Smooth muscle cell (in vitro differentiated cells): Measurements from ENCODE around the gene ZBTB46. TPM values are rescaled to one million over a fixed set of nuclear protein-coding genes. Genes with fewer than 3 reads are reported as not detected.
"Not testable (repeated sequence)": the region's sequence is repeated elsewhere in the genome, so short reads cannot be mapped to it uniquely, and the experiment has no call there.

Source experiments
- DNase-seq: peaks from one replicate; lab custom pipeline; 2025; ENCODE audit not compliant: unreplicated experiment; lab: John Stamatoyannopoulos, UW
- H2AFZ ChIP-seq: fragments of 200-600 bp; sonication (generic); 2 replicates; pipeline ENCODE4 v1.6.0; 2016; ENCODE audit warnings: antibody characterized with exemption, low read depth, mild to moderate bottlenecking
- H3F3A ChIP-seq: fragments of 200-600 bp; sonication (generic); 2 replicates; pipeline ENCODE4 v1.6.0; 2017; ENCODE audit warnings: antibody characterized with exemption, low read depth
- H3K27ac ChIP-seq: fragments of 200-600 bp; sonication (generic); 2 replicates; pipeline ENCODE4 v1.5.1; 2016; ENCODE audit warnings: low read depth, mild to moderate bottlenecking
- H3K27me3 ChIP-seq: fragments of 200-600 bp; sonication (generic); 2 replicates; pipeline ENCODE4 v1.6.1; 2016; ENCODE audit warnings: low read depth, mild to moderate bottlenecking
- H3K36me3 ChIP-seq: fragments of 200-600 bp; sonication (generic); 2 replicates; pipeline ENCODE4 v1.5.1; 2016; ENCODE audit warnings: low read depth
- H3K4me1 ChIP-seq: fragments of 200-600 bp; sonication (generic); 2 replicates; pipeline ENCODE4 v1.5.1; 2016; ENCODE audit warnings: low read depth
- H3K4me2 ChIP-seq: fragments of 200-600 bp; sonication (generic); 2 replicates; pipeline ENCODE4 v1.6.0; 2016; ENCODE audit warnings: mild to moderate bottlenecking
- H3K4me3 ChIP-seq: fragments of 200-600 bp; sonication (generic); 2 replicates; pipeline ENCODE4 v1.5.1; 2016; ENCODE audit warnings: mild to moderate bottlenecking
- H3K79me2 ChIP-seq: fragments of 200-600 bp; sonication (generic); 2 replicates; pipeline ENCODE4 v1.6.0; 2016; ENCODE audit warnings: low read depth, mild to moderate bottlenecking
- H3K9ac ChIP-seq: fragments of 200-600 bp; sonication (generic); 2 replicates; pipeline ENCODE4 v1.6.0; 2016; ENCODE audit warnings: low read depth
- H3K9me3 ChIP-seq: fragments of 200-600 bp; sonication (generic); replicated peaks from 2 replicates; pipeline ENCODE4 v1.5.1; 2016; ENCODE audit warnings: low read depth
- H4K20me1 ChIP-seq: fragments of 200-600 bp; sonication (generic); 2 replicates; pipeline ENCODE4 v1.6.0; 2016; ENCODE audit warnings: low read depth
- CTCF ChIP-seq: fragments of 200-600 bp; sonication (generic); IDR thresholded peaks from 2 replicates; pipeline ENCODE4 v1.5.1; 2017; ENCODE audit warnings: borderline replicate concordance, mild to moderate bottlenecking, antibody characterized with exemption; ENCODE audit not compliant: insufficient read depth, poor library complexity, severe bottlenecking
- WGBS: methylation state at CpG from one replicate; pipeline ENCODE4 v1.1.7; 2016; ENCODE audit warnings: low lambda C conversion rate; 5-methylcytosine and 5-hydroxymethylcytosine counted together
- polyA plus RNA-seq: library from polyadenylated mRNA; unstranded; fragments of >200 nt; fragmentation: Nextera tagmentation; extraction: Ambion mirVana; gene quantifications from 2 replicates; pipeline ENCODE4 v1.2.1, GENCODE V29; 2016
- total RNA-seq: library from RNA; depleted of rRNA; stranded (reverse); fragments of >200 nt; gene quantifications from 2 replicates; pipeline ENCODE4 v1.2.3, GENCODE V29; 2014

Gene ZBTB46
- total and polyA plus RNA-seq, 2 experiments from 2014 or later, result 2.3 to 2.7 TPM

GRCh38 chr20:63733117-63733516 is 97.9 kb downstream of the ZBTB46 start:
- no peaks in the 10 kb centered on the region for H3K9me3 ChIP-seq
- H3K79me2 ChIP-seq, result peaks cover 18% of the 10 kb centered on the region
- no peak overlapping the region for H3K4me2 ChIP-seq
- H3K9ac ChIP-seq, result no peak overlapping the region
- H3K27me3 ChIP-seq, result no peaks in the 10 kb centered on the region
- 96% methylated on average over 13 of the region's 13 CpGs for WGBS
- H3K27ac ChIP-seq, result no peak overlapping the region
- no peak overlapping the region for H2AFZ ChIP-seq
- peaks cover under 1% of the 10 kb centered on the region for H3F3A ChIP-seq
- no peak overlapping the region for H3K4me3 ChIP-seq
- peaks cover 80% of the 10 kb centered on the region for H4K20me1 ChIP-seq
- H3K4me1 ChIP-seq, result peaks cover 11% of the 10 kb centered on the region
- no peaks in the 10 kb centered on the region for H3K36me3 ChIP-seq
- TF ChIP-seq CTCF, result no peak
- DNase-seq, result no peak

- H3K9ac ChIP-seq, result no peak overlapping the region
- no peak overlapping the region for H3K4me2 ChIP-seq
- no peaks in the 10 kb centered on the region for H3F3A ChIP-seq
- no peak overlapping the region for H2AFZ ChIP-seq
- H3K79me2 ChIP-seq, result peaks cover 22% of the 10 kb centered on the region
- H3K27ac ChIP-seq, result no peak overlapping the region
- H3K4me3 ChIP-seq, result no peak overlapping the region
- H3K9me3 ChIP-seq, result no peaks in the 10 kb centered on the region
- 89% methylated on average over 37 of the region's 38 CpGs for WGBS
- H4K20me1 ChIP-seq, result peaks cover 80% of the 10 kb centered on the region
- TF ChIP-seq CTCF, result no peak
- H3K4me1 ChIP-seq, result peaks cover 4% of the 10 kb centered on the region
- H3K27me3 ChIP-seq, result no peaks in the 10 kb centered on the region
- H3K36me3 ChIP-seq, result no peaks in the 10 kb centered on the region
- DNase-seq, result no peak
These were observed 98.7 kb downstream of the ZBTB46 start for GRCh38 chr20:63732118-63733095.

GRCh38 chr20:63731410-63731809 is 99.7 kb downstream of the ZBTB46 start:
- Histone ChIP-seq H3K9ac (no peak overlapping the region), H3K36me3 (no peaks in the 10 kb centered on the region), H3F3A (no peaks in the 10 kb centered on the region), H3K27ac (no peak overlapping the region), H3K4me3 (no peak overlapping the region), H3K9me3 (no peaks in the 10 kb centered on the region), H3K4me2 (no peak overlapping the region), H3K79me2 (peaks cover 31% of the 10 kb centered on the region), H4K20me1 (peaks cover 71% of the 10 kb centered on the region), H3K4me1 (no peaks in the 10 kb centered on the region), H3K27me3 (no peaks in the 10 kb centered on the region), H2AFZ (no peak overlapping the region)
- DNase-seq, result no peak
- TF ChIP-seq CTCF, result no peak
- WGBS, result 97% methylated on average over 5 of the region's 5 CpGs

- H3K27ac ChIP-seq, H3F3A ChIP-seq, H2AFZ ChIP-seq, H3K27me3 ChIP-seq, H3K4me1 ChIP-seq, DNase-seq, H3K9ac ChIP-seq, H3K36me3 ChIP-seq, H3K4me2 ChIP-seq, H3K4me3 ChIP-seq, H3K9me3 ChIP-seq: not testable (repeated sequence)
- peaks cover 38% of the 10 kb centered on the region for H3K79me2 ChIP-seq
- WGBS, result 98% methylated on average over 18 of the region's 18 CpGs
- peaks cover 61% of the 10 kb centered on the region for H4K20me1 ChIP-seq
These were observed 100.8 kb downstream of the ZBTB46 start for GRCh38 chr20:63730189-63730733.

- not testable (repeated sequence) for H3K27me3 ChIP-seq, H3K9me3 ChIP-seq, H3K27ac ChIP-seq, H2AFZ ChIP-seq, H3F3A ChIP-seq, DNase-seq, H3K4me1 ChIP-seq, H3K36me3 ChIP-seq, H3K9ac ChIP-seq, H3K4me2 ChIP-seq, H3K4me3 ChIP-seq
- Histone ChIP-seq H4K20me1 (peaks cover 13% of the 10 kb centered on the region), H3K79me2 (peaks cover 64% of the 10 kb centered on the region)
- 94% methylated on average over 2 of the region's 2 CpGs for WGBS
These were observed 108.0 kb downstream of the ZBTB46 start for GRCh38 chr20:63722967-63723622.
